Muscle layer of colon (tissue), 2 donors: Measurements from ENCODE around the gene CASD1.

Experiments
- H3K27ac ChIP-seq: one replicate; pipeline ENCODE4 v1.7.0; 2013; ENCODE audit warnings: low read depth, mild to moderate bottlenecking, low read length, moderate library complexity
- H3K27me3 ChIP-seq, 2 donors: one replicate each; pipeline ENCODE4 v1.7.0; 2013; ENCODE audit warnings: low read length in 2 of 2, mild to moderate bottlenecking in 2 of 2; ENCODE audit not compliant: insufficient read depth in 2 of 2, control insufficient read depth in 1 of 2
- H3K36me3 ChIP-seq: one replicate; pipeline ENCODE4 v1.7.0; 2013; ENCODE audit warnings: mild to moderate bottlenecking, low read length; ENCODE audit not compliant: insufficient read depth
- H3K4me1 ChIP-seq: one replicate; pipeline ENCODE4 v1.7.0; 2013; ENCODE audit warnings: mild to moderate bottlenecking, low read length; ENCODE audit not compliant: insufficient read depth
- H3K4me3 ChIP-seq, 2 donors: one replicate each; pipeline ENCODE4 v1.7.0; 2013; ENCODE audit warnings: low read length in 2 of 2, low read depth in 1 of 2, mild to moderate bottlenecking in 1 of 2, moderate library complexity in 1 of 2
- H3K9ac ChIP-seq: one replicate; pipeline ENCODE4 v1.7.0; 2013; ENCODE audit warnings: low read length
- H3K9me3 ChIP-seq: one replicate; pipeline ENCODE4 v1.7.0; 2013; ENCODE audit warnings: mild to moderate bottlenecking, low read length
- donor health status: abdominal sarcoma.
- donor health status: Adenocarcinoma of cecum.

CASD1 gene

GRCh38 chr7:94514140-94514889 lies 4.7 kb downstream of the CASD1 start:
- Histone ChIP-seq H3K9me3 (no peaks in the 10 kb centered on the region), H3K9ac (no peak overlapping the region), H3K4me3 (no peak overlapping the region), H3K4me1 (peaks cover 24% of the 10 kb centered on the region), H3K27ac (no peak overlapping the region), H3K36me3 (no peaks in the 10 kb centered on the region), H3K27me3 (no peaks in the 10 kb centered on the region)

DNA sequence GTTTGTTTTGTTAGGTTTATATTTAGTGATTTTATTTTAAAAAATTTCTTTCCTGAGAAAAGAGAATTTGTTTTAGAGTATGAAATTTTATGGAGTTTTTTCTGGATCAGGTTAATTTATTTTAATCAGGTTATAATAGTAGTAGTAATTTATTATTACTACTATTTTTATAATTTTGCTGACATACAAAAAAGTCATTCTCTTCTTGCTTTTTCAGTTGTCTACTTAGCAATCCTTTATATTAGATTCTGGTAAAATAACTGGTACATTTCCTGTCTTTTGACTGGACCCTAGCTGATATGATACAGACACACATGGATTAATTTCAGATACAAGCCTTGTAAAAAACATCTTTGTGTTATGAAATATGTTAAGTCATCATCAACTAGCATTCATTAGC lies 5.3 kb downstream of the CASD1 start:
- Histone ChIP-seq H3K4me1 (peaks cover 24% of the 10 kb centered on the region), H3K36me3 (no peaks in the 10 kb centered on the region), H3K9ac (no peak overlapping the region), H3K27me3 (no peaks in the 10 kb centered on the region), H3K4me3 (no peak overlapping the region), H3K9me3 (no peaks in the 10 kb centered on the region), H3K27ac (no peak overlapping the region)

- Histone ChIP-seq H3K27me3 (no peaks in the 10 kb centered on the region), H3K9ac (no peak overlapping the region), H3K27ac (no peak overlapping the region), H3K4me3 (no peak overlapping the region), H3K4me1 (no peaks in the 10 kb centered on the region), H3K36me3 (peaks cover 6% of the 10 kb centered on the region), H3K9me3 (no peaks in the 10 kb centered on the region)
Measured at GRCh38 chr7:94525923-94526322, 16.3 kb downstream of the CASD1 start.

DNA sequence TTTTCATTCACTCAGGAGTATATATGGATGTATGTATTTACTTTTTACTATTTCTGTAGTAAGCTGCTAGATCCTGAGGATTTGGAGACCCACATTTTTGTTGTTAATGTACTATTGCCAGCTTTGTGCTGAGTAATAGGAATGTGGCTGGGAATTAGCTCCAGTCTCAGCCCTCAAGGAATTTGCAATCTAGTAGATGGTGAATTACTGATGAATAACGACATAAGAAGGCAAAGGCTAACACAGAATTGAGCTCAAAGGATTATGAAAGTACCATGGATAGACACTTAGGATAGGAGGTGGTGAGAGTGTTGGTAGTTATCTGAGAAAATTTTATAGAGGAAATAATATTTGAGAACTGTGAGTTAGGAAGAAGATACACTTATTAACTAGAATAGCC lies 19.9 kb downstream of the CASD1 start:
- peaks cover 7% of the 10 kb centered on the region for H3K36me3 ChIP-seq
- no peak overlapping the region for H3K27ac ChIP-seq
- no peaks in the 10 kb centered on the region for H3K27me3 ChIP-seq
- H3K9ac ChIP-seq: no peak overlapping the region
- no peaks in the 10 kb centered on the region for H3K4me1 ChIP-seq
- H3K9me3 ChIP-seq: no peaks in the 10 kb centered on the region
- H3K4me3 ChIP-seq: no peak overlapping the region

DNA sequence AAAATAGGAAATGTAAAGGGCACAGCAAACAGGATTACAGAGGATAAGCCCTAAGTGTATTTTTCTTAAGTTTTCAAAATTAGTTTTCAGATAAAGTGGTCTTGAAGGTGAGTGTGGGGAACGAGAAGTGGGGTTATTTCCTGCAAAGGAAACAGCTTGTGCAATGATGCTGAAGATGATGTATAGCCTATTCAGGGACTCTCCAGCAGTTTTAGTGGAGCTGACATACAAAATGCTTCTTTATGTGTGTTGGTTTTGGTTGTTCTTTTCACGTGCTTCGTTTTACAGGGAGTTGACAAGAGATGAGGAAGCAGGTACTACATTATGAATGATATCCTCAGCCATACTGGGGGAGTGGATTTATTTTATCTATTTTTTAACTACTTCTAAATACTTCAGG lies 20.5 kb downstream of the CASD1 start:
- Histone ChIP-seq H3K27me3 (no peaks in the 10 kb centered on the region), H3K9me3 (no peaks in the 10 kb centered on the region), H3K4me3 (no peak overlapping the region), H3K4me1 (no peaks in the 10 kb centered on the region), H3K36me3 (peaks cover 13% of the 10 kb centered on the region), H3K27ac (no peak overlapping the region), H3K9ac (no peak overlapping the region)

DNA sequence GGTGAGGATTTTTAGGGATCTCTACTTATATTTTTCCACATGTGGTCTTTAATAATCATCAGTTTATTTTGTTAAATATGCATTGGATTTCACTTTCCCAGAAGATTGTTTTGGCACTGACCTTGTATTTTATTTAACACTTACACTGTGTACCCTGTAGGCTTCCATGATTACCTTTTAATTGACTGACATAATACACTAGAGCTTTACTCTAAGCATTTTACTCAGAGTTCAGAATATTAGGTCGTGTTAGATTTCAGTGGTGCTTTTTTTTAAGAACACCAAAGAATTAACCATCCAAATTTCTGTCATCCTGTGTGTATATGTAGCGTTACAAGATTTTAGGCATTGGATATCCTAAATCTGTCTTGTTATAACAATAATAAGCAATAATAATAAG lies 23.1 kb downstream of the CASD1 start:
- Histone ChIP-seq H3K27me3 (no peaks in the 10 kb centered on the region), H3K4me3 (no peak overlapping the region), H3K36me3 (peaks cover 10% of the 10 kb centered on the region), H3K9me3 (no peaks in the 10 kb centered on the region), H3K4me1 (no peaks in the 10 kb centered on the region), H3K9ac (no peak overlapping the region), H3K27ac (no peak overlapping the region)

DNA sequence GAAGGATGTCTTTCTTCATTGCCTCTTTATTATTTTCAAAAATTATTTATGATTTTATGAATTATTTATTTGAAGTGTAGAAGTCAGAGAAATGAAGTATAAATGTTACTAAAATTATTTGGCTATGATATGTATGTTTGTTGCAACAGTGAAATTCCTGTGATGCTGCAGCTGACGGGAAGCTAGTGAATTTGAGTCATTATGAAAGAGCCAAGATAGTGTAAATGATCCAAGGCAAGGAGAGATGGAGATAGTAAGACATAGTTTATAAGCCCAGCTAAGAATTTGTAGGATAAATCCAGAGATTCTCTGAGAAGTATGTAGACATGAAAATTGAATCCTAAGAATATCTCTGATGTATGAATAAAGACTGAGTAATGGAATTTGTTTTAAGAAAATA lies 30.8 kb downstream of the CASD1 start:
- H3K9ac ChIP-seq: no peak overlapping the region
- no peaks in the 10 kb centered on the region for H3K4me1 ChIP-seq
- no peaks in the 10 kb centered on the region for H3K9me3 ChIP-seq
- H3K4me3 ChIP-seq: no peak overlapping the region
- H3K36me3 ChIP-seq: no peaks in the 10 kb centered on the region
- H3K27me3 ChIP-seq: no peaks in the 10 kb centered on the region
- no peak overlapping the region for H3K27ac ChIP-seq

DNA sequence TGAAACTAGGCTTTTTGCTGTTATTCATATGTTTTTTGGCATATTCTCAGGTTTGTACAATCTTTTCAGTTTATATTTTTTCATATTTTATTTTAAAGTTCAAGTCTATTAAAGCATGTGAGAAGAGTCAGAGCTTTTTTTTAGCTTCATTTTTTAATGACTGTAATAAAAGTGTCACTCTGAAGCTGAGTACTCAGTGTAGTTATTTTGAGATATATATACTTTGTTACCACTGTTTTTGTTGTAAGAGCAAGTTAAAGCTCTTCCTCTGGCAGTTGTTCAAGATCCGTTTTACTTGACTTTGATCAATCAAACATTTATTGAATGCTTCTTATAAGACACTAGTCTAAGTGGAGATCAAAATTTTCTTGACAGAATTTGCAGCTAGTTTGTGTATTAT lies 37.5 kb downstream of the CASD1 start:
- no peaks in the 10 kb centered on the region for H3K36me3 ChIP-seq
- peaks cover 3% of the 10 kb centered on the region for H3K4me1 ChIP-seq
- no peak overlapping the region for H3K27ac ChIP-seq
- H3K9ac ChIP-seq: no peak overlapping the region
- H3K9me3 ChIP-seq: no peaks in the 10 kb centered on the region
- no peak overlapping the region for H3K4me3 ChIP-seq
- no peaks in the 10 kb centered on the region for H3K27me3 ChIP-seq

- Histone ChIP-seq H3K27me3 (no peaks in the 10 kb centered on the region), H3K27ac (no peak overlapping the region), H3K4me1 (peaks cover 4% of the 10 kb centered on the region), H3K4me3 (no peak overlapping the region), H3K9ac (no peak overlapping the region), H3K9me3 (no peaks in the 10 kb centered on the region), H3K36me3 (no peaks in the 10 kb centered on the region)
Measured at GRCh38 chr7:94556028-94556427, 46.4 kb downstream of the CASD1 start.

- H3K36me3 ChIP-seq: no peaks in the 10 kb centered on the region
Measured at GRCh38 chr7:94557215-94557614, 47.6 kb downstream of the CASD1 start.

DNA sequence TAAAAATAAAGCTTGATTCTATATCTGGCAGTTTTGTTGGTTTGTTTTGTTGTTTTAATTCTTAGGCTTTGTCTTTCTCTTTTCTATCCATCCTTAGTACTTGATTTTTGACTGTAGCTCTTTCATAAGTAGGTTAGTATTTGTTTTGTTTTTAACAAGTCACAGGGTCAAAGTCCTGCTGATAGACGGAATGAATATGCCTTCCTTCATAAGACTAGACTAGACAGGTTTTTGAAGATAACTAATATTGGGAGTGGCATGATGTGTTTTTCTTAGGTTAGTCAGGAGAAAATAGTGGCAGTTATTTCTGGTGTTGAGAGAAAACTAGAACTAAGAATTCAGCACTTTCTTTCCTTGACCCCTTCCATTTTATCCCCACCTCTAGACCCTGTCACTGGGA lies 50.4 kb downstream of the CASD1 start:
- Histone ChIP-seq H3K9ac (no peak overlapping the region), H3K4me3 (no peak overlapping the region), H3K4me1 (peaks cover 4% of the 10 kb centered on the region), H3K27ac (no peak overlapping the region), H3K36me3 (no peaks in the 10 kb centered on the region), H3K9me3 (no peaks in the 10 kb centered on the region), H3K27me3 (no peaks in the 10 kb centered on the region)

More at GRCh38 chr7:94557215-94557614, 47.6 kb downstream of the CASD1 start:
- H3K9ac ChIP-seq: no peak overlapping the region
- no peak overlapping the region for H3K27ac ChIP-seq
- H3K27me3 ChIP-seq: no peaks in the 10 kb centered on the region
- H3K9me3 ChIP-seq: no peaks in the 10 kb centered on the region
- no peak overlapping the region for H3K4me3 ChIP-seq
- peaks cover 4% of the 10 kb centered on the region for H3K4me1 ChIP-seq

DNA sequence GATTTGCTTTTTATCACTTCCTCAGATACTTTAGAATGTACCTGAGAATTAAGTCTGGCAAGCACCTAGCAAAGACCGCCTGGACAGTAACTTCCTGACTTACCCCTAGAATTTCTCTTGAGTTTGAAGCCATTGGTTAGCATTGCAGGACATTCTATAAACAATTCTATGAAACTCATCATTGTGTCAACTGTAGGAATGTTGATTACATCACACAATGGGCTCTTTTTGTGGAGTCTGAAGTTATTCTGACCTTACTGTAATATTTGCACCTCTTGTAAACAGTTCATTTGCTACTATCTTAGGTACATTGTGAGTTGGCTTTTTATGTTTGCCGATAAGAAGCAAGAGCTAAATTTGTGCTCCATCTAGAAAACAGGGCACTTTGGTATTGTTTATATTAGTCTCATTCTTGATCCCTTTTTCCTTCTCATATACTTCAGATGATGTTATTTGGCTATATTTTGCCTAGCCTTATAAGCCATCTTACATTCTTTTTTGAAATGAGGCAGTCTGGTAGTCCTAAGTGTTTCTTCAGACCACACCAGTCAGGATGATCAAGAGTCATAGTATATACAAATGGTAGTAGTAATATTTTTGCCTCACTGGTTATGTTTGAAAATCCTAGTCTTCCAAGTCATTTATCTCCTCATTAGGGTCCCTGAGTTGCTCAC lies 52.4 kb downstream of the CASD1 start:
- H3K9me3 ChIP-seq: no peaks in the 10 kb centered on the region
- H3K9ac ChIP-seq: no peak overlapping the region
- no peaks in the 10 kb centered on the region for H3K27me3 ChIP-seq
- H3K4me3 ChIP-seq: no peak overlapping the region
- no peak overlapping the region for H3K27ac ChIP-seq
- no peaks in the 10 kb centered on the region for H3K36me3 ChIP-seq
- peaks cover 2% of the 10 kb centered on the region for H3K4me1 ChIP-seq
